NCI-H1105 treated with DMSO at 0.1 percent for 48 hours (cell line): ENCODE data around the gene SESN3.
"Not testable (repeated sequence)": the region's sequence is repeated elsewhere in the genome, so short reads cannot be mapped to it uniquely, and the experiment has no call there.

ENCODE experiments used
- DNase-seq: peaks from one replicate; lab custom pipeline; 2025; lab: John Stamatoyannopoulos, UW

Gene SESN3

DNA sequence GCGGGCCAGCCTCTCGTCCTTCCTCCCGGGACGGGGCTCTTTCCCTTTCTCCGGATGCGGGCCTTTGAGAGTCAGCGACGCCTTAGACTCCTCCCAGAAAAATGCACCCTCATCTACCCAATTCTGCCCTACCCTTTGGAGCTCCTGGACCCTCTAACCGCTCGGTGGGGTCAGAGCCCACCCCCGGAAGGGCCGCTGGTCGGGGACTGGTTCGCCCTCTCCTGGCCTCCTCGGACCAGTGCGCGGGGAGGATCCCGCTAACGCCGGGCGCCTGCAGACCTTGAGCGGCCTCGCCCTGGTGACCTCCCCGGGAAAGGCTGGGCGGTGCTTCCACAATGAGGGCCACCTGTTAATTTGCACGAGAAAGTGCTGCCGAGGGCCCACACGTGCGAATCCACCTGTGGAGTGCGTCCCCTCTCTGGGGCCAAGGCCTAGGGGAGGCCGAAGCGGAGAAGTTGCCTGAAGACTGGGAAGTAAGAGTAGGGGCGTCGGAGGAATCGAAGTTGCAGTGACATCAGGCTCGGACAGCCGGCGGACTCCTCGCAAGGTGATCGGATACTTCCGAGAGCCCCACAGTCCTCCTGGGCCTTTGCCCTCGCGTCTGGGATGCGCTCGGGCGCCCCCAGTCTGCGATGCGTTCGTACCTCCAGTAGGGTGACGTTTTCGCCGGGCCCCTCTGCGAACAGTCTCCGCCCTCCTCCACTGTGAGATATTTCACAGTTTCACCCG is 79.9 kb downstream of the SESN3 start:
- DNase-seq: peak; percentile 78

DNA sequence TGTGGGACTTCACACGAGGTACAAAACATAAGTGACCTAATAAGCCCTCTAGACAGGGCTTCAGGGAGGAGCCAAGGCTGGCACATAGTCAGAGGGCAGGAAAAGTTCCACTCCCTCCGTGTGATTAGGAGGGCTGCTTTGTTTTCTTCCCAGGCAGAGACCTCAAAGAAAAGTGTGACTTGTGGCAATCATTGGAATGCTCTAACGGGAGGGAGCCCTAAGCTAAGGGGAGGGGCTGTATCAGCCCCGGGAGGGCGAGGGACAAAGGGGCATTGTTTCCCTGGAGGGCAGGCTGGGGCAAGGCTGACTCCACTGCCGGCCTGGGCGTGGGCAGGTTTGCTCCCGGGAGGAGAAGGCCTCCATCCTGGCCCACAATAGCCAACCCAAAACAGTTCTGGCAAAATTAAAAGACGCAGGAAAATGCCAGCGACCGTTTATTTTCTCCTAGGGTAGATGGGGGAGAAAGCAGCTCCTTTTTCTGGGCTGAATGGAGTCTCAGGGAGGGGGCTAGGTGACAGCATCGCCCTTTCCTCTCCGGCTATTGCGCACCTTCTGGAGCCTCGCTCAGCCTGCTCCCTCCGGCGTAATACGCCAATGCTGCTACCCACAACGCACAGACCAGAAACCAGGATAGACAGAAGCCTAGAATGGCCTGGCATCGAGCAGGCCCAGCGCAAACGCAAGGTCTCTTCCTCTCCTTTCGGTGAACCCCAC is 81.2 kb downstream of the SESN3 start:
- no peak for DNase-seq

DNA sequence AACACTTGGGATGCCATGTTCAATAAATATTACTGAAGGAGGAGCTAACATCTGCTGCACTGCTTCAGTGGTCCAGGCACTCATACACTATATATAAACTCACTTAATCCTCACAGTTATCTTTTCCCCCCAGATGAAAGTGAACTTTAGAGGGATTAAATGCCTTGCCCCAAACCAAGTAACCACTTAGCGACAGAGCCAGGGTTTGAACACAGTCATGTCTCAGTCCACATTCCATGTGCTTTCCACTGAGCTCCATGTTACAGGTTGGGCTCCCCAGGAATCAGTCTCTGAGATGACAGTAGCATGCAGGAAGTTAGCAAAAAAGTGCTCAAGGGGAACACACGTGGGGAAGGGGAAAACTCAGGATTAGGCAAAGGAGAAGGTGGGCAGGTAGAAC is 82.1 kb downstream of the SESN3 start:
- DNase-seq: no peak

DNA sequence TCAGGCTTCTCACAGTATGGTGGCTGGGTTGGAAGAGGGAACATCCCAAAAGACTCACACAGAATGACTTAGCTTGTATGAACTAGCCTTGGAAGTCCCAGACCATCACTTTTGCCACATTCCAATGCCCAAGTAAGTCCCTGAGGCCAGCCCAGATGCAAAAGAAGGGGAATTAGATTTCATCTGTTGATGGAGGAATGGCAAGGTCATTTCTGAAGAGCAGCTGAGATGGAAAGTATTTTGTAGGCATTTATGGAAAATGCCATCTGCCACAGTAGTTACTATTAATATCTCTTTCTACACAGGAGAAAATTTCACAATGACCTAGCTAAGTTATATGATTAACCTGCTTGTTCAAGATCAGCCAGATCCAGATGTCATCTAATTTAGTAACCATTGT is 82.6 kb downstream of the SESN3 start:
- no peak for DNase-seq

DNA sequence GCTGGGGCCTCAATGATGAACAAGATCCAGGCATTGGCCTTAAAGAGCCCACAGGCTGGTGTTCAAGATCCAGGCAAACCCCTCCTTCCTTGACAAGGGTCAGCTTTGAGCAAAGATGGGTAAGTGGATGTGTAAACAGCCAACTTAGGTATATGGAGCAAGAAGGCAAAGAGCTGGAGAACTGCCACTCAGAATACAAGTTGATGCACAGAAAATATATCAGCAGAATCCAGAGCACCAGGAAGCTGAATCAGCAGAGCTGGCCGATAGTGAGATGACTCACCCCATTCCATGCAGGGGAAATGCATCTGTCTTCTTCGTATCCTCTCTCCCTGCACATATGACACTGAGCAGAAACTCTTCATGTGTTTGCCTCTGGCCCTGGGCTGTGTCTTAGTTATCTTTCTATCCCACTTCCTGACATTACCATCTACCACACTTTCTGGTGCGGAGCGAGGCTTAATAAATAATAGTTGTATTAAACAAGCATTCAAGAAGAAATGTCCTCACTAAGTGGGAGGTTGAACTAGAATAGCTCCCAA is 83.6 kb downstream of the SESN3 start:
- peak; percentile 24 for DNase-seq

DNA sequence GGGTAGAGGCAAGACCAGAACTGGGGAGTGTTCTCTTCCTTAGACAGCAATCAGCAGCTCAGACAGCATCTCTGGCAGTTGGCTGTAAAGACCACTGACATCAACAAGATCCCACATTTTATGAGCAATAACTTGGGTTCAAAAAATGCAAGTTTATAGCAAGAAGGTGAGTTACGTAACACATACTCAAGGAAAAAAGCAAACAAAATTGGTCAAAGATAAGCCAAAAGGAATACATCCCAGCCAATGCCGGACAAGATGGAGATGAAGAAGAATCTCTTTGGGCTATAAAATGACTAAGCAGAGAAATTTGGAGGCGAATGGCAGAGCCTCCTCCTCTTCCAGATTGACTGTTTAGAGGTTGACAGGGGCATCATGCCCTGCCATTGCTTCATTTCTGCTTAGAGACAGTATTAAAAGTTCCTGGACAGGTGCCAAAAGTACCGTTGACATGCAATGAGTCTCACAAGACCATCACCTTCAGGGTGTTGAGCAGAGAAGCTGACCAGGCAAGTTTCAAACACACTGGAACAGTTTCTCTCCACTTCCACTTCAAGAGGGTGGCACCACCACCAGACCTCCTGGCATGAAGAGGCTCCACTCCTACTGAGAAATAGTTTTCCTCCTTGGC is 85.5 kb downstream of the SESN3 start:
- DNase-seq: peak; percentile 12

DNA sequence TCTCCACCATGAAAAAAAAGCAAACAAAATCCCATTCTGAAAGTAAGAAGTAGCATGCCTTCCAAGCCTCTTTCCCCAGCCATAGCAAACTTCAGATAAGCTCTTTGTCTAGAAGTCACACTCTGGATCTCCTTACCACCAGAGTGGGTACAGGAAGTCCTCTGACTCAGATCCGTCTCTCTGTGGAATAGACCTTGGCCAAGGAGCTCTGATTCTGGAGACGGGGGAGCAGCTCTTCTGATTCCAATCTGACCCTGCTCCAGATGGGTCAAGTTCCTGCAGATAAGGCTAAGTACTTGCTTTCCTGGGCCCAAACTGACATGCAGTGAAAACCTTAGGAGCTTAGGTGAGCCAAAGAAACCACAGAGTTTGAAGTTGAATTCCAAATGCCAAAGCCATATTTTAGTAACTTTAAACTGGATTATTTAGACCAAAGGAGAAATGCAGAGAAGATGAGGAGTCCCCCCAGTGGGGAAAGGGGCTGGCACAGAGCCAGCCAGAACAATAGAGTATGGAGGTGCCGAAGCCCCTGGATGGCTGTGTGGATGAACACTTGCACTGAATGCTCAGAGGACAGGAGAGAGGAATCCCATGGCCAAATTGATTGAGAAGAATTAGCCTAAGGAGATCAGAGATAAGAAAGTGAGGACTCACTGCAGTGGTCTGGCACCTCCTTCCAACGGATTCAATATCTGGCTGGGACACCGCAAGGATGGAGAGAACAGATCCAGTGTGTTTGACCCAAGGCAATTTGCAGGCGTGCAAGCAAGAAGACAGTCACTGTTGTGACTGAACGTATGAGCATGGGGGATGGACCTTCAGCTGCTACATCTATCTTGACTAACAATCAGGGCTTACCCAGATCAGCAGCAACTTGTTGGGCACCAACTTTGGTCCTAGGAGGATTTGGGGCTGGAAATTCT is 86.4 kb downstream of the SESN3 start:
- DNase-seq: no peak

DNA sequence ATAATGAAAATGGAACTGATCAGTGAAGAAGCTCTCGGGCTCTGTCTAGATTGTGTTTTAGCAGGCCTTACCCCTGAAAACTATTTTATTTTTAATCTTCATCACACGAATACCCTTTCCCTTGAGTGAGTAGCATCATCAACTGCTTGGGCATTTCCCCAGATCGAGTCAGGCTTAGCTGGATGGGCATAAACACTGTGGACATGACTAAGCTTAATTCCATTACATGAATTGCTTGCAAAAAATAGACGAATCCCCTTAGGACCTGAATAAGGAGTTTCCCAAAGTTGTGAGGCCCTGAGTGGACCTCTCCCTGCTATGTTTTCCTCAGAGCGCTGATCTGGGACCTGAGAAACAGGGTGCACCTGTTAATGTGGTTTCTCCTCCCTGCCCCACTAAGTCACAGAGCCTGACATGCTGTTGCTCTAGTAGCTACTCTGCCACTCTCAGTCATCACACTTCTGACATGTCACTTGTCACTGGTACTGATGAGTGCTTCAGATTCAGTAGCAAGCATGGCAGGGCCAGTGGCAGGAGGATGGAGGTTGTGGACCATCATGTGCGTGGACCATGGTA is 87.8 kb downstream of the SESN3 start:
- DNase-seq: no peak

DNA sequence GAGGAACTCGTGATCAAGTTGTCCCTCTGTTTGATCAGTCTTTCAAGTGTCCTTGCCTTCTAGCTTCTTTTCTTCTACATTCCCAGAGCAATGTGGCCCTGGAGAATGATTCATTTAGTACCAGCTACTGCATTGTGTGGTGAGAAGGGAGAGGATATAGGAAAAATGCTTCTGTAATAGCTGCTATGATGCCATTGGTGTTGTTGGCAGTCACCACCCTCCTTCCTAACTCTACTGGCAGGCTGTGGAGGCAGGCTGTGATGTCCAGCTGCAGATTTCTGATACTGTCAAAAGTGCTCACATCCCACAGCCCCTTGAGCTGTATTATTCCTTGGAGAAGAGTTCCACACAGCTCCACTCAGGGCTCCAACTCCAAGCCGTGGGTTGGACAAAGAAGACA is 88.6 kb downstream of the SESN3 start:
- no peak for DNase-seq

DNA sequence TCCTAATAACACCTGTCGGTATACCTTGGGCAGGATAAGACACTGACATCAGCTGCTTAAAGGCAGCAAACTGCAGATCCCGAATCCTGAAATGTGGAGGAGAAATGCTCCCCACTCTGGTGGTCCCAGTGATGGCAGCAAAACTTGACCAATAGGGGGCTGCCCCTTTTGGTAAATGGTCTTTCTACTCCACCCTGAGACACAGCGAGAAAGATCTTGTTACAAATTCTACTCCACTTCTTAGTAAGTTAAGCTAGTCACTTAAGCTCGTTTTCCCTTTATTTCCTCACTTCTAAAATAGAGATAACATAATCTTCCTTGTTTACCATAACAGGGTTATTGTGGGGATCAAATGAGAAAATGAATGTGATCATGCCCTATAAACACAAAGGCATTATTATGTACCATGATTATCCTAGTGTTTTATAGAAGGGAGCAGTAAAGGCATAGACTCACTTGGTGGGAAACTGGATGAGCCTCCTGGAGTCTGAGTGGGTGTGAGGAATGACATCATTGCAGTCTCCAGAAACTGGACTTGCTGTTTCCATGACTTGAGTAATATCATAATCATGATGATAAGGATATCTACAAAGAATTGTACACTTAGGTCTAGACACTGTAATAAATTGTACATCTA is 90.5 kb downstream of the SESN3 start:
- no peak for DNase-seq

DNA sequence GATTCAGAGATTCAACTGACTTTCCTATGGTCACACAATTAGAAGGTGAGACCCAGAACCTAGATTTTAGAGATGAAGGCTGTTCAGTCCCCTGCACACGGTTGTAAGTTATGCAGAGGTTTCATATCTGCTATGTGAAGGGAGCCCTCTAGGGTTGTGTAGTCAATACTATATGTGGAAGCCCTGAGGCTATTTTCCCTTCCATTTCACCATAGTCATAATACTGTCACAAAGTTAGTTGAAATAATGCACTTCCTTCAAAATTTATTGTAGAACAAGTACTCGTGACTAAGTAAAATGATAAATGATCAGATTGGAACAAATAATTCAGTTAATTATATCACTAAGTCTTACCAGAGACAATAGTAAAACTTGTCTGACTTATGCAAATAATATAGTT is 92.6 kb downstream of the SESN3 start:
- DNase-seq: peak; percentile 10

DNA sequence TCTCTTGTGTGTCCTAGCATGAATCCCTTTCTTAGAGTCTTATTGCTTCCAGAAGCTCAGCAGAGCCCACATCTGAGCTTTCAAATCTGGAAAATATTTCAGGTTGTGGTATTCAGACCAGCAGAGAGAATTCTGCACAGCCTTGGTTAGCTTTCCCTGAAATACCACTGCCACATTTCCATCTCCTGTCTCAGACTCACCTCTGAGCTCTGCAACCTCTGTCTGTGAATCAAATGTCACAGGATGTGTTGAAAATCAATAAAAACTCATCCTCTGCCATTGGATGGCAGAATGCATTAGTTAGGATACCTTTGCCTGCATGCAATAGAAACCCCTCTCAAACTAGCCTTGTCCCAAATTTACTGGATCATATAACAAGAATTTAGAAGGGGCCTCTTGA is 93.7 kb downstream of the SESN3 start:
- DNase-seq: no peak

DNA sequence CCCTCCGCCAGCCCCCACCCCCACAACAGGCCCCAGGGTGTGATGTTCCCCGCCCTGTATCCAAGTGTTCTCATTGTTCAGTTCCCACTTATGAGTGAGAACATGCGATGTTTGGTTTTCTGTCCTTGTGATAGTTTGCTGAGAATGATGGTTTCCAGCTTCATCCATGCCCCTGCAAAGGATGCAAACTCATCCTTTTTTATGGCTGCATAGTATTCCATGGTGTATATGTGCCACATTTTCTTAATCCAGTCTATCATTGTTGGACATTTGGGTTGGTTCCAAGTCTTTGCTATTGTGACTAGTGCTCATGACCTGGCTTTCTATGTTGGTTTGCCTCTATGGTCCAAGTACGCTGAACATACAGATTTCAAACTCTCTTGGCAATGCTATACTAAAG is 94.3 kb downstream of the SESN3 start:
- DNase-seq: not testable (repeated sequence)

DNA sequence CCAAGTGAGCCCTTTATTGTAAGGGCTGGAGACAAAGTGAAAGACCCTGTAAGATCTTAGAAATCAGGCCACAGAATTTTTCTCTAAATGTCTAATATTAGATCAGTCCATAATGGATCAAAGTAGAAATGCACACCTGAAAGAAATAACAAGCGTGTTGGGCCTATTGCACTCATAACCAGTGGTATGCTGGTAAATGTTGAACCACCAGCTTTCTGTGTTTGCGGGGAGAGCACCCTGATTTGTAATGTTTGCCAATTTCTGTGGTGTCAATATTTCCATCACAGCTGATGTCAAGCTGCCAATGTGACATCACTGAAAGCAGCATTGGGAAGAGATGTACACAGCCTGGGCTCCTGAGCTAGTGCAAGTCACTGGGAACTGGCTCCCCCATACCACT is 95.1 kb downstream of the SESN3 start:
- DNase-seq: no peak

DNA sequence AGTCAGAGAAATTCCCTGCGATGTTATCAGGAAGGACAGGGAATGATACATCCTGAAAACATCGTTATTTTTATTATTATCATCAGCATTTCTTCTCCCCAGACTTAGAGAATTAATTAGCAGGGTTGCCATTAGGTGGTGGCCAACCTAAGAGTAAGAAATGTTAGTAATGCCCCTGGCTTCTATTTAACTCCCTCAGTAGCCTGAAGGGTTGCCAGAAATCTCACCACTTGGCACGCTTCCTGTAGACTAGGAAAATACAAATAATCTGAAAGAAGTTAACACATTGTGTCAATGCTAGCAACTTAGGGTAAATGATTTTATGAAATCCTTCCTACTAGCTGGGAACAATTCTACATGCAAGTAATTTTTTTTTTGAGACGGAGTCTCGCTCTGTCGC is 95.8 kb downstream of the SESN3 start:
- peak; percentile 53 for DNase-seq

DNA sequence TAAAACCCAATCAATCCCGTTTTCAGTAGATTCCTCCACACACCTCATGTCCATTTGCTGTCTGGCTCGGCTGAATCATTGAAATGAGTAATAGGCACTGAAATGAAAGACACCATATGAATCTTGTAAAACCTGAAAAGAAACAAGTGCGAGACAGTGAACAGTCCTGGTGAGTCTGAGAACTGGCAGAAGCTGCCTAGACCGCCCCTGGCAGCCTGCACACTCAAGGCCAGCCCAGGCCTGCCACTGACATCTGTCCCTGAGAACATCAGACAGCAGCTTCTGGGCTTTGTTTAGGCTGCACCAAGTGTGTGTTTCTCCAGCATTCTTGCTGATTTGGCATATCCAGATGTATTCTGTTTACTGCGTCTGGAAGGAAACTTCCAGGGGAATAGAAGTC is 96.5 kb downstream of the SESN3 start:
- DNase-seq: peak; percentile 86

DNA sequence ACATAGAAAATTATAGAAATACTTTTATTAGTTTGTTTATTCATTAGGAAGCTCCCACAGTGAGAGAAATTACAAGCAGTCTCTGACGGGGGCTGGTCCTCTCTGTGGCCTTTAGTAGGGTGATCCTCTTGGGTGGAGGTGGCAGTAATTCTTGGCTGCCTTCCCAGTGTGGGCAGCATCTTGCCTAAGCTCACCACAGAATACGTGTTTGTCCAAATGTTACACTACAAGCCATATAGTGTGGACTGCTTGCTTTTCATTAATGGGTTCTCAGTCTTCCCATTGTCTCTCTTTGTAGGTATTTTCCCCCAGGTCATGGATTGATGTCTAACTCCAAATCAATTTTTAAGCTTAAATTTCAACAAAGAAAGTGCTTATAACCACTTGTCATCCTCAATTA is 98.0 kb downstream of the SESN3 start:
- DNase-seq: peak; percentile 70

DNA sequence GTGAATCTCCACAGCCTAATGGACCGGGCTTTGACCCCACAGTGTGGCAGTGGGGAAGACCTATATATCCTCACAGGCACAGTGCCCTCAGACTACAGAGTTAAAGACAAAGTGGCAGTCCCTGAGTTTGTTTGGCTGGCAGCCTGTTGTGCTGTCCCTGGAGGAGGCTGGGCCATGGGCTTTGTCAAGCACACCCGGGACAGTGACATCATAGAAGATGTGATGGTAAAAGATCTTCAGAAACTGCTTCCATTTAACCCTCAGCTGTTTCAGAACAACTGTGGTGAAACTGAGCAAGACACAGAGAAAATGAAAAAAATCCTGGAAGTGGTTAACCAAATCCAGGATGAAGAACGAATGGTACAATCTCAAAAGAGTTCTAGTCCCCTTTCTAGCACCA is 102.4 kb downstream of the SESN3 start:
- DNase-seq: no peak

DNA sequence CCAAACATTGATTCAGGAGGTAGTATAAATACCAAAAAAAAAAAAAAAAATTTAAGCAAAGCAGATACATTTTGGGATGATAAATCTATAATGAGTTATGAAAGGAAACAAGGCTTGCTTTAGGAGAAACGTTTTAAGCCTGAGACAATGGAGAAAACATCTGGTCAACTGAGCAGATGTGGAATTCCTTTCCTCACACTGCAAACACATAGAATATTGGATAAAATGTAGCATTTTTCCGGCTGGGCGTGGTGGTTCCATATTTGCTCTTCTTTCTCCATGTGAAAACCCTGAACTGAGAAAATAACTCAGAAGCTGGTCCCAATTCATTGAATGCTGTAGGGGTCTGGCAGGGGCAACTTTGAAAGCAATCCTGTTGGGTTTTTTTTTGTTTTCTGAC is 107.4 kb downstream of the SESN3 start:
- no peak for DNase-seq

DNA sequence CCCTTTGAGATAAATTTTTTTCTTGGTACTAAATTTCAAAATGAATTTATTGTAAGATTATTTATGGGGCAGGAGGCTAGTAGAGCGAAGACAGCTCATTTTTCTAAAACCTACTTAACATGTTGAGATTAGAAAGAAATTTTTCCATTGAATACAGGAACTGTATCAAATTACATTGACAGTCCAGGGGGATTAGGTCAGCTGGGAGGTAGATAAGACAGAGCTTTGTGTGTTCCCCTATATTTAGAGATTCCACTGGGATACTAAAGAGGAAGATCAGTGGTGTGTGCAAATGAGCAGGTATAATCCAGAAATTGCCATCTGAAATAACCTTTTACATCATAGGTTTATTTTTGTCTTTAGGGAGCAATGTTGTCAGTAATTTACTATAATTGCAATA is 109.3 kb downstream of the SESN3 start:
- peak; percentile 21 for DNase-seq
